ENCODE data around the gene PKDCC.

PKDCC gene

GRCh38 chr2:42047488-42048298 lies at the start of gene PKDCC:
TSS of gene PKDCC (plus strand) at chr2:42048021. CDS start at chr2:42048200, 179 bp downstream.
- no peak for DNase-seq

- no peak for DNase-seq
Measured at GRCh38 chr2:41998186-41999127, 49.4 kb upstream of the PKDCC start.

- DNase-seq, result no peak
Measured at GRCh38 chr2:41999128-41999480, 48.7 kb upstream of the PKDCC start.

- DNase-seq, result no peak
Measured at GRCh38 chr2:41999592-42000281, 48.1 kb upstream of the PKDCC start.

DNA sequence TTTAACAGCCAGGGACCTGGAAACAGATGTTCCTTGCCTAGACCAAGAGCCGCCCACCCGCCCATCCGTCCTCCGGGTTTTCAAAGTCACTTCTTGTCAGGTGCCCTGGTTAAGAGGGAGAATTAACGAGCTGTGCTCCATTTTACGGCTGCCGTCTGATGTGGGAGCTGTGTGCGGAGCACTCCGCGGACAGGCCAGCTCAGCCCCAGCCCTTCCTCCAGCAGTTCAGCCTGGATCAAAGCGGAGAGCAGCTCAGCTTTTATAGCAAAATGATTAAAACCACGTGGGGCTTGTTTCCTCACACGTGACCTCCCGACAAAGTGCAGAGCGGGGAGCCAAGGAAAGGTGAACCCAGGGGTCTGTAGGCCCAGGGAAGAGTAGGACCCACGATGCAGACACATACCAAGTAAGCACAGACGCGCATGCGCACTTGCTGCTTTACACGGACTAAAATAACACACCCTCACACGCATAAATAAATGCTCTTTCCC lies 46.1 kb upstream of the PKDCC start:
- no peak for DNase-seq

- DNase-seq, result no peak
Measured at GRCh38 chr2:42007551-42007950, 40.3 kb upstream of the PKDCC start.

- no peak for DNase-seq
Measured at GRCh38 chr2:42008241-42008921, 39.4 kb upstream of the PKDCC start.

GRCh38 chr2:42009657-42010580 lies 37.9 kb upstream of the PKDCC start:
- no peak for DNase-seq

DNA sequence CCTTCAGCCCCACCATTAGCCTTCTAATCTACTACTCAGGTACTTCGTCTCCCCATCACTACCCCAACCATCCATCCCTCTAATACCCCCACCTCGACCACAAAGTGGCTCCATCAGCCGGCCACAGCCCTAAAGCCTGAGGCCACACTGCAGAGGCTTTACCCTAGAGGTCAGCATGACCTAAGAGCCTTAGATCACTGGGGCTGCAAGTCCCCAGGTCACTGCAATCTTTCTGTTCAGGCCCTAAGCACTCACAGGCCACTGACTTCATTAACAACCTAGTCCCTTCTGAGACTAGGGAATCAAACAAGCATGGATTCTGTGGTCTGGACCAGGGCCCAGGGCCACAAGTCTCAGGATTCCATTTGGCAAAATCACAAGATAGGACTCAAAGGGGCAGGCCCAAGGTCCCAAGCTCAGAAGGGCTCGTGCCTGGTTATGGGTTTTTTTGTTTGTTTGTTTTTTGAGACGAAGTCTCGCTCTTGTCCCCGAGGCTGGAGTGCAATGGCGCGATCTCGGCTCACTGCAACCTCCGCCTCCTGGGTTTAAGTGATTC lies 37.0 kb upstream of the PKDCC start:
- no peak for DNase-seq

- no peak for DNase-seq
Measured at GRCh38 chr2:42012137-42012536, 35.7 kb upstream of the PKDCC start.

DNA sequence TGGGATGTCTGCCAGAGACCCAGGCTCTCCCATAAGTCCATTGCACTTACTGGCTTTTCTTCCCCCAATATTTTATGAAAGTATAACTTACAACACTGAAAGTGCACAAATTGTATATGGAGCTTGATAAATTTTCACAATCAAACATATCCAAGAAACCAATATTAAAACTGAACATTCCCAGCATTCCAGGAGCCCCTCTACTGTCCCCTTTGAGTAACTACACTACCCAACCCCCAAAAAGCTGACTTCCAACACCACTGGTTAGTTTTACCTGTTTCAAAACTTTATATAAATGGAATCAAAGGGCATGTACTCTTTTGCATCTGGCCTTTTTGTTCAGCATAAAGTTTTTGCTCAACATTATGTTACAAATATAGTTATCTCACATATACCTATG lies 35.2 kb upstream of the PKDCC start:
- DNase-seq, result no peak

- DNase-seq, result no peak
Measured at GRCh38 chr2:42013409-42013808, 34.4 kb upstream of the PKDCC start.

DNA sequence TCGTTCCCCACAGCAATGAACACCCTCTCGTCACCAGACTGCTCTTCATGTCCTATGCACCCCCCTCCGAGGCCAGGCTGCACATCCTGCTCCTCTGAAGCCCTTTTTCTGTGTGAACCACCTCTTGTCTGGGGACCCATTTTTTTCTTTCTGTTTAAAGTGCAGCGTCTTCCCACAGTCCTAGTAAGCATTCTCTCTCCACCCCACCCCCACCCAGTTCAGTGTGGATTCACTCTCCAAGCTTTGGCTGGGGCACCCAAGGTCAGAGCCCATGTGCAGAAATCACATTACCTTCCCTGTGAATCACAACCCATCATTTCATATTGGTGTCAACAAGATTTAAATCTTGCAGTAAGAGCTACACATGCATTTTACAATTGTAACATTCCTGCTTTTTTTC lies 26.4 kb upstream of the PKDCC start:
- no peak for DNase-seq

DNA sequence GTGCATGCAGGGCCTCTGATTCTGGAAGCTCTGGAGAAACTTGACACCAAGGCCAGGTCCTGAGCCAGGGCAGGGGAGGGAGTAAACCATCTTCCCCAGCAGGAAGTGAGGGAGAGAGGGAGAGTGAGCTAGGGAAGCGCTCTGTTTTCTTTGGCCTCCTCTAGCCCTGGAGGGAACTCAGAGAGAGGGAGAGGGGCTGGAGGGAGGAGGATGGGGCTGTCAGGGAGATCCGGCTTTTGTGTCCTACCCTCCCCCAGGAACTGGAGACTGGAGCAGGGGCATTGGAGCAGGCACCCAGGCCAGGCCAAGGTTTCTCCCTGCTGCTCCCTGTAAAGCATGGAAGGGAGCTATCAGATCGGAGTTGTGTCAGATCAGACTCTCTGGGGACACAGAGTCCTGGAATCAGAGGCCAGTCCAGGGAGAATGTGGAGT lies 22.7 kb upstream of the PKDCC start:
- DNase-seq, result no peak

GRCh38 chr2:42026272-42026671 lies 21.5 kb upstream of the PKDCC start:
- DNase-seq, result no peak

DNA sequence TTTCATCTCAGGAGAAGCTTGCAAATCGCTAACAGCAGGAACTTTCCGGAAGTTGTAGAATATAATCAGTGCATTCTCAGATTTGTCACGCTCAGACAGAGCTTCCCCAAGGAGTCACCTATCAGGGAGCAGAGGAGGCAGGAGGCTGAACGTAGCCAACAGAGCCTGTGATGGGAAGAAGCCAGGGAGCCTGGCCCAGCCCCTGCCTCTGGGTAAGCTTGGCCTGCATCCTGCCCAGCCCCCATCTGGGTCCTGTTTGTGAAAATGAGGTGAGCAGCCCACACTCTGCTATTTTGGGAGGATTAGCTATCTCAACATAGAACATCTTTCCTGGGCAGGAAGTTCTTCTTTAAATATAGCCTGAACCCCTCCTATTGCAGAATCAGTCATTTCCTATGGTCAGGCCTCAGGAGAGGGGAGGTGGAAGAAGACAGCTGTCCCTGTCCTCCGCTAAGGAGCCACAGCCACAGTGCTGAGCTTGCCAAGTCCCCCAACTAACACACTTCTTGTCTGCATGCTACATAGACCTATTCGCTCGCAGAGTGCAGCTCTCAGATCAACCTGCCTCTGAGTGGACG lies 19.2 kb upstream of the PKDCC start:
- DNase-seq, result no peak

GRCh38 chr2:42029171-42029570 lies 18.6 kb upstream of the PKDCC start:
- no peak for DNase-seq

GRCh38 chr2:42029639-42030199 lies 18.1 kb upstream of the PKDCC start:
- DNase-seq, result no peak

- no peak for DNase-seq
Measured at GRCh38 chr2:42030200-42030759, 17.5 kb upstream of the PKDCC start.

- DNase-seq, result no peak
Measured at GRCh38 chr2:42030829-42031228, 17.0 kb upstream of the PKDCC start.
